Measurements from ENCODE around the gene ST3GAL3.

- TF ChIP-seq POLR2A (IDR thresholded peaks at IDR 0.05; ENCODE audit: extremely low read depth, insufficient read length), result no peak
- TF ChIP-seq, protein P1, sequence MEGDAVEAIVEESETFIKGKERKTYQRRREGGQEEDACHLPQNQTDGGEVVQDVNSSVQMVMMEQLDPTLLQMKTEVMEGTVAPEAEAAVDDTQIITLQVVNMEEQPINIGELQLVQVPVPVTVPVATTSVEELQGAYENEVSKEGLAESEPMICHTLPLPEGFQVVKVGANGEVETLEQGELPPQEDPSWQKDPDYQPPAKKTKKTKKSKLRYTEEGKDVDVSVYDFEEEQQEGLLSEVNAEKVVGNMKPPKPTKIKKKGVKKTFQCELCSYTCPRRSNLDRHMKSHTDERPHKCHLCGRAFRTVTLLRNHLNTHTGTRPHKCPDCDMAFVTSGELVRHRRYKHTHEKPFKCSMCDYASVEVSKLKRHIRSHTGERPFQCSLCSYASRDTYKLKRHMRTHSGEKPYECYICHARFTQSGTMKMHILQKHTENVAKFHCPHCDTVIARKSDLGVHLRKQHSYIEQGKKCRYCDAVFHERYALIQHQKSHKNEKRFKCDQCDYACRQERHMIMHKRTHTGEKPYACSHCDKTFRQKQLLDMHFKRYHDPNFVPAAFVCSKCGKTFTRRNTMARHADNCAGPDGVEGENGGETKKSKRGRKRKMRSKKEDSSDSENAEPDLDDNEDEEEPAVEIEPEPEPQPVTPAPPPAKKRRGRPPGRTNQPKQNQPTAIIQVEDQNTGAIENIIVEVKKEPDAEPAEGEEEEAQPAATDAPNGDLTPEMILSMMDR (IDR thresholded peaks at IDR 0.05; ENCODE audit: low read depth, low read length), result no peak
These were observed 178.0 kb downstream of the ST3GAL3 start for GRCh38 chr1:43885279-43885801.

All from NB4 (cell line).